K562 (cell line): Measurements from ENCODE around the gene GNG7. TPM values are rescaled to one million over a fixed set of nuclear protein-coding genes. Genes with fewer than 3 reads are reported as not detected.

Experiments
- ATAC-seq: fragments of 200-7000 bp; cut with Tn5 transposase; 3 replicates; pipeline ENCODE4 v1.9.1; 2020; ENCODE audit warnings: moderate library complexity
- BruUV-seq: library from RNA; stranded (reverse); fragments of 400-500 nt; replicated peaks from 2 replicates; lab custom pipeline; 2021; lab: Mats Ljungman, UMichigan
- CTCF ChIA-PET: fragments of 300-600 bp; formaldehyde crosslinking; extraction: SDS; loops from one replicate; lab custom pipeline; 2021; ENCODE audit warnings: low intra/inter-chr PET ratio; lab: Yijun Ruan, JAX
- POLR2A ChIA-PET: fragments of 300-600, 350-650 bp; sonication (Branson Sonifier 250); formaldehyde crosslinking; extraction: SDS; loops from one replicate; lab custom pipeline; 2021; ENCODE audit warnings: antibody characterized with exemption, inconsistent platforms; lab: Yijun Ruan, JAX
- DNase-seq, 4 experiments: peaks; one replicate each; pipeline versions ENCODE4 v3.0.0 to v3.0.0-alpha.2; 2011 to 2018; ENCODE audit warnings: low spot score in 3 of 4, mixed read lengths in 3 of 4; ENCODE audit errors: extremely low read depth in 1 of 4
- FAIRE-seq: peaks from 2 replicates; lab custom pipeline; 2011; peaks lifted over from hg19 to GRCh38; lab: Jason Lieb, UNC
- H2AFZ ChIP-seq: 2 replicates; pipeline ENCODE4 v1.6.0; 2011; ENCODE audit warnings: low read depth, low read length, control low read depth, inconsistent platforms
- H3K27ac ChIP-seq: fragments of 200-600 bp; 3 replicates; pipeline ENCODE4 v1.8.0; 2011; ENCODE audit warnings: low read depth, mild to moderate bottlenecking, control low read depth, inconsistent platforms, low read length, moderate library complexity, mixed read lengths; ENCODE audit errors: extremely low read depth
- H3K27me3 ChIP-seq, 2 experiments: fragments of 300-600 bp in 1 of 2; 2 replicates in 1 of 2; 3 replicates in 1 of 2; pipeline versions ENCODE4 v1.6.0 to v1.8.0; 2011; ENCODE audit warnings: inconsistent platforms in 2 of 2, low read length in 2 of 2, mild to moderate bottlenecking in 1 of 2, mixed read lengths in 1 of 2, moderate library complexity in 1 of 2; ENCODE audit not compliant: control insufficient read depth in 2 of 2, insufficient read depth in 2 of 2
- H3K36me3 ChIP-seq: fragments of 300-600 bp; 3 replicates; pipeline ENCODE4 v1.8.0; 2011; ENCODE audit warnings: mild to moderate bottlenecking, low read length, inconsistent platforms; ENCODE audit not compliant: control insufficient read depth, insufficient read depth
- H3K4me1 ChIP-seq, 2 experiments: fragments of 200-600 bp in 1 of 2; replicated peaks in 1 of 2; 2 replicates in 1 of 2; 3 replicates in 1 of 2; pipeline versions ENCODE4 v1.5.1 to v1.8.0; 2011; ENCODE audit warnings: inconsistent platforms in 2 of 2, low read length in 2 of 2, mild to moderate bottlenecking in 1 of 2, mixed read lengths in 1 of 2, moderate library complexity in 1 of 2; ENCODE audit not compliant: control insufficient read depth in 2 of 2, insufficient read depth in 2 of 2
- H3K4me2 ChIP-seq: 2 replicates; pipeline ENCODE4 v1.6.1; 2011; ENCODE audit warnings: low read length, control low read depth, inconsistent platforms, mixed read lengths; ENCODE audit not compliant: insufficient read depth
- H3K4me3 ChIP-seq: fragments of 200-600 bp; sonication (generic), shearing (Covaris generic); 2 replicates; pipeline ENCODE4 v1.5.1; 2016; ENCODE audit warnings: control low read depth, inconsistent platforms
- H3K79me2 ChIP-seq: fragments of 200-600 bp; 3 replicates; pipeline ENCODE4 v1.8.0; 2011; ENCODE audit warnings: low read length, inconsistent platforms; ENCODE audit not compliant: control insufficient read depth, insufficient read depth
- H3K9ac ChIP-seq, 2 experiments: 2 replicates each; pipeline versions ENCODE4 v1.6.0 to v1.6.1; 2011; ENCODE audit warnings: low read depth in 2 of 2, low read length in 2 of 2, control low read depth in 1 of 2, inconsistent platforms in 1 of 2, mild to moderate bottlenecking in 1 of 2, mixed read lengths in 1 of 2; ENCODE audit not compliant: insufficient read depth in 1 of 2
- H3K9me1 ChIP-seq: one replicate; pipeline ENCODE4 v1.6.0; 2011; ENCODE audit warnings: inconsistent platforms, mild to moderate bottlenecking, low read length, moderate library complexity; ENCODE audit not compliant: control insufficient read depth, insufficient read depth
- H3K9me3 ChIP-seq: replicated peaks from 2 replicates; pipeline ENCODE4 v1.5.1; 2011; ENCODE audit warnings: low read depth, low read length, inconsistent platforms; ENCODE audit not compliant: control insufficient read depth, insufficient read depth
- H4K20me1 ChIP-seq: replicated peaks from 2 replicates; pipeline ENCODE4 v1.6.1; 2011; ENCODE audit warnings: low read length, inconsistent platforms, mixed read lengths; ENCODE audit not compliant: control insufficient read depth, insufficient read depth
- RBFOX2 ChIP-seq: fragments of 200-400 bp; formaldehyde crosslinking; IDR thresholded peaks from 2 replicates; pipeline ENCODE4 v1.6.1; 2017; ENCODE audit warnings: low read depth, mild to moderate bottlenecking, low read length, moderate library complexity
- WGBS: fragments of 100-300 bp; shearing (Covaris generic); methylation state at CpG from one replicate; pipeline ENCODE4 v1.1.6; 2016; ENCODE audit warnings: low coverage, mixed read lengths; ENCODE audit not compliant: insufficient coverage; ENCODE audit errors: missing lambda C conversion rate; 5-methylcytosine and 5-hydroxymethylcytosine counted together
- in situ Hi-C: fragments of 300-500 bp; cut with MboI; formaldehyde crosslinking; loops from 4 replicates; pipeline ENCODE4 v1.15.0; 2018; ENCODE audit warnings: inconsistent platforms, mixed read lengths
- intact Hi-C: fragments of 100-400 bp; cut with micrococcal nuclease; formaldehyde crosslinking; loops from 2 replicates; pipeline ENCODE4 v1.14.2; 2022
- polyA plus RNA-seq, 8 experiments: library from polyadenylated mRNA; depleted of rRNA in 4 of 8; stranded (reverse) in 5 of 8; unstranded in 3 of 8; fragments of >200 nt; fragmentation: Nextera tagmentation in 2 of 8; fragmentation: Illumina TruSeq in 1 of 8; extraction: Ambion mirVana in 2 of 8; extraction: Trizol in 1 of 8; gene quantifications; 2 replicates each; pipeline versions ENCODE4 v1.2.1 to v1.2.3, GENCODE V29; 2011 to 2014; ENCODE audit warnings: inconsistent platforms in 1 of 8, missing spikeins in 1 of 8
- total RNA-seq, 7 experiments: library from RNA; depleted of rRNA in 6 of 7; stranded (reverse); fragments of >200 nt in 6 of 7; fragmentation: Illumina TruSeq in 2 of 7; extraction: Trizol in 2 of 7; gene quantifications; 2 replicates each; pipeline versions ENCODE4 v1.2.1 to v1.2.3, GENCODE V29; 2011 to 2021; ENCODE audit warnings: low replicate concordance in 1 of 7
- TF ChIP-seq, protein P1 (sequence below): sonication (generic); formaldehyde crosslinking; IDR thresholded peaks from 2 replicates; pipeline ENCODE4 v1.8.1; 2023; ENCODE audit warnings: mild to moderate bottlenecking, missing genetic modification reagents
- TF ChIP-seq, protein P2 (sequence below): IDR thresholded peaks from 3 replicates; pipeline ENCODE4 v1.6.1; 2011; ENCODE audit warnings: borderline replicate concordance, mild to moderate bottlenecking; ENCODE audit not compliant: insufficient read length, insufficient read depth

GNG7 gene
- total and polyA plus RNA-seq, 9 of the 15 experiments (the other 6 are each of a cell fraction or from before 2014, with no cell fraction given) = 0.01 to 0.20 (median 0.06) TPM; not detected in 1

DNA sequence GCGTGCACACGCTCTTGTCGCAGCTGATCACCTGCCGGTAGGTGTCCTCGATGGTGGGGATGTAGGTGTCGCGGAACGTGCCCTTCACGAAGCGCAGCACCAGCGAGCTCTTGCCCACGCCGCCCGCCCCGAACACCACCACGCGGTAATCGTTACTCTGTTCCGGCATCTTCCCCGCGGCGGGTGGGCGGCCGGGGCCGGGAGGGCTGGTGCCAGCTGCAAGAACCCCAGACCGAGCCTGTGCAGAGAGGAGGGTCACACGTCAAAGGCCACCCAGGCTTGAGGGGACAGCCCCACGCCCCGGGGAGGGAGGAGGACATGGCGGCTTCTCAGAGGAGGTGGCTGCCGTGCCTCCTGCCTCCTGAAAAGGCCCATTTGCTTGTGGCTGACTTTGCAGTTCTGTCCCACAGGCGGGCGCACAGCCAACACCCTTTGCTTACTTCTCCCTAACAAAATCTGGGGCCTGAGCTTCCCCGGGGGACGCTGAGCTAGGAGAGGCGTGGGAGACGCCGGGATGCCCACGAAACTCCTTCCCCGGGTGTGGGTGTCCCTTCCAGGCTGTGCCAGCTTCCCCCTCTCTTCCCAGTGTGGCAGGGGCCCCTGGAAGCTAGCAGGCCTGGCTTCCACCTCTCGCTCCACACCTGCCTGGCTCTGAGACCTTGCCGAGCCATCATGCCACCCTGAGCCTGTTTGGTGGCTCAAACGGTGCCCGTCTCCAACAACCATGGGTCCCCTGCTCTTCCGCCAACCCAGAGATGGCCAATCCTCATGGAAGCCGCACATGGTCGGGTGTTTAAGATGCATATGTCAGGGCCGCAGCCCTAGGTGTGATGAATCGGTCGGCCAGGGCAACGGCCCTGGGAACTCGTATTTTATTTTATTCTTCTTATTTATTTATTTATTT is 15.4 kb upstream of the GNG7 start:
- TF ChIP-seq, protein P1, sequence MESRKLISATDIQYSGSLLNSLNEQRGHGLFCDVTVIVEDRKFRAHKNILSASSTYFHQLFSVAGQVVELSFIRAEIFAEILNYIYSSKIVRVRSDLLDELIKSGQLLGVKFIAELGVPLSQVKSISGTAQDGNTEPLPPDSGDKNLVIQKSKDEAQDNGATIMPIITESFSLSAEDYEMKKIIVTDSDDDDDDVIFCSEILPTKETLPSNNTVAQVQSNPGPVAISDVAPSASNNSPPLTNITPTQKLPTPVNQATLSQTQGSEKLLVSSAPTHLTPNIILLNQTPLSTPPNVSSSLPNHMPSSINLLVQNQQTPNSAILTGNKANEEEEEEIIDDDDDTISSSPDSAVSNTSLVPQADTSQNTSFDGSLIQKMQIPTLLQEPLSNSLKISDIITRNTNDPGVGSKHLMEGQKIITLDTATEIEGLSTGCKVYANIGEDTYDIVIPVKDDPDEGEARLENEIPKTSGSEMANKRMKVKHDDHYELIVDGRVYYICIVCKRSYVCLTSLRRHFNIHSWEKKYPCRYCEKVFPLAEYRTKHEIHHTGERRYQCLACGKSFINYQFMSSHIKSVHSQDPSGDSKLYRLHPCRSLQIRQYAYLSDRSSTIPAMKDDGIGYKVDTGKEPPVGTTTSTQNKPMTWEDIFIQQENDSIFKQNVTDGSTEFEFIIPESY (CRISPR knock-in tag) = peak; percentile 71; the same call in 1 of the 2 replicates
- TF ChIP-seq, protein P2, sequence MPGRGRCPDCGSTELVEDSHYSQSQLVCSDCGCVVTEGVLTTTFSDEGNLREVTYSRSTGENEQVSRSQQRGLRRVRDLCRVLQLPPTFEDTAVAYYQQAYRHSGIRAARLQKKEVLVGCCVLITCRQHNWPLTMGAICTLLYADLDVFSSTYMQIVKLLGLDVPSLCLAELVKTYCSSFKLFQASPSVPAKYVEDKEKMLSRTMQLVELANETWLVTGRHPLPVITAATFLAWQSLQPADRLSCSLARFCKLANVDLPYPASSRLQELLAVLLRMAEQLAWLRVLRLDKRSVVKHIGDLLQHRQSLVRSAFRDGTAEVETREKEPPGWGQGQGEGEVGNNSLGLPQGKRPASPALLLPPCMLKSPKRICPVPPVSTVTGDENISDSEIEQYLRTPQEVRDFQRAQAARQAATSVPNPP = no peak
- TF ChIP-seq RBFOX2 = 0 out of 2 replicates have a peak, but pooled peaks have one; percentile 27
- Histone ChIP-seq H3K4me3 (no peak overlapping the region), H3K9ac (peak overlapping the region in 1 of 2 experiments; percentile 52; a peak in 1 of 4 replicates), H3K9me1 (no peaks in the 10 kb centered on the region), H2AFZ (no peak overlapping the region), H3K27ac (no peak overlapping the region), H3K4me2 (no peak overlapping the region), H3K9me3 (0 out of 2 replicates have a peak, but pooled peaks cover 4% of the 10 kb centered on the region), H3K36me3 (no peaks in the 10 kb centered on the region), H3K4me1 (peaks cover 5 to 42% of the 10 kb centered on the region in 2 experiments), H4K20me1 (no peaks in the 10 kb centered on the region), H3K79me2 (no peaks in the 10 kb centered on the region), H3K27me3 (no peaks in the 10 kb centered on the region)
- no TSS peak for BruUV-seq
- POLR2A ChIA-PET = interaction anchor here (0.7 to 1.8 kb wide), 3 partner anchors 12 to 241 kb away, joined by 3 to 5 read pairs (median 4); no protein-coding TSS in a partner anchor
- no peak for ATAC-seq
- in situ Hi-C loops = no loop called here
- 73% methylated on average over 40 of the region's 52 CpGs for WGBS
- intact Hi-C loops = no loop called here
- no peak for FAIRE-seq
- CTCF ChIA-PET = no interaction called here
- DNase-seq = no peak
